C4-2B (cell line): ENCODE measurements around the gene ATAD1.
"Not testable (repeated sequence)": the region's sequence is repeated elsewhere in the genome, so short reads cannot be mapped to it uniquely, and the experiment has no call there.

Experiments
- H3K27ac ChIP-seq: fragments of 450-650 bp; 2 replicates; pipeline ENCODE4 v1.5.1; 2017
- ZFX ChIP-seq: fragments of 450-650 bp; IDR thresholded peaks from 2 replicates; pipeline ENCODE4 v1.6.1; 2017
- TF ChIP-seq, protein P1 (sequence below): fragments of 450-650 bp; conservative IDR thresholded peaks from 2 replicates; pipeline ENCODE4 v1.5.1; 2017; ENCODE audit warnings: mild to moderate bottlenecking

Gene ATAD1

GRCh38 chr10:87759551-87759950 lies 58.5 kb downstream of the ATAD1 start:
- TF ChIP-seq, protein P1, sequence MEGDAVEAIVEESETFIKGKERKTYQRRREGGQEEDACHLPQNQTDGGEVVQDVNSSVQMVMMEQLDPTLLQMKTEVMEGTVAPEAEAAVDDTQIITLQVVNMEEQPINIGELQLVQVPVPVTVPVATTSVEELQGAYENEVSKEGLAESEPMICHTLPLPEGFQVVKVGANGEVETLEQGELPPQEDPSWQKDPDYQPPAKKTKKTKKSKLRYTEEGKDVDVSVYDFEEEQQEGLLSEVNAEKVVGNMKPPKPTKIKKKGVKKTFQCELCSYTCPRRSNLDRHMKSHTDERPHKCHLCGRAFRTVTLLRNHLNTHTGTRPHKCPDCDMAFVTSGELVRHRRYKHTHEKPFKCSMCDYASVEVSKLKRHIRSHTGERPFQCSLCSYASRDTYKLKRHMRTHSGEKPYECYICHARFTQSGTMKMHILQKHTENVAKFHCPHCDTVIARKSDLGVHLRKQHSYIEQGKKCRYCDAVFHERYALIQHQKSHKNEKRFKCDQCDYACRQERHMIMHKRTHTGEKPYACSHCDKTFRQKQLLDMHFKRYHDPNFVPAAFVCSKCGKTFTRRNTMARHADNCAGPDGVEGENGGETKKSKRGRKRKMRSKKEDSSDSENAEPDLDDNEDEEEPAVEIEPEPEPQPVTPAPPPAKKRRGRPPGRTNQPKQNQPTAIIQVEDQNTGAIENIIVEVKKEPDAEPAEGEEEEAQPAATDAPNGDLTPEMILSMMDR, result no peak
- TF ChIP-seq ZFX, result no peak
- no peak overlapping the region for H3K27ac ChIP-seq

GRCh38 chr10:87757685-87758084 lies 60.3 kb downstream of the ATAD1 start:
- H3K27ac ChIP-seq, result no peak overlapping the region
- TF ChIP-seq ZFX, result no peak
- TF ChIP-seq, protein P1, result no peak

GRCh38 chr10:87753995-87754866 lies 63.8 kb downstream of the ATAD1 start:
- no peak overlapping the region for H3K27ac ChIP-seq
- no peak for TF ChIP-seq ZFX
- TF ChIP-seq, protein P1, result no peak

DNA sequence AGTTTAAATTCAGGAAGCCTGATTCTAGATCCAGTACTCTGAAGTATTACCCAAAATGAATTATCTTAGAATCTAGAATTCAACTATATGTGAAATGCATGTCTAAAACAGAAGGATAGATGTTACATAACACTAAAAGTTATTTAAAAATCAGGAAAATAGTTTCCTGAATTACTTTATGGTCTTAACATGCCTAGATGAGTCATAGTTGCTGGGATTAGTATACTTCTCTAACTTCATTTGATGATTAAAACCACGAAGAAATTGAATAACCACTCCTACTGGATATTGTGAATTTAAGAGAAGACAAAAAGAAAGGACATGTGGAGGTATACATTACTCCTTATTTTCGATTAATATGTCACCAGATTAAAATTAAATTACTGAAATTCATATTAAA lies 65.5 kb downstream of the ATAD1 start:
- H3K27ac ChIP-seq, result no peak overlapping the region
- TF ChIP-seq, protein P1, result no peak
- TF ChIP-seq ZFX, result no peak

DNA sequence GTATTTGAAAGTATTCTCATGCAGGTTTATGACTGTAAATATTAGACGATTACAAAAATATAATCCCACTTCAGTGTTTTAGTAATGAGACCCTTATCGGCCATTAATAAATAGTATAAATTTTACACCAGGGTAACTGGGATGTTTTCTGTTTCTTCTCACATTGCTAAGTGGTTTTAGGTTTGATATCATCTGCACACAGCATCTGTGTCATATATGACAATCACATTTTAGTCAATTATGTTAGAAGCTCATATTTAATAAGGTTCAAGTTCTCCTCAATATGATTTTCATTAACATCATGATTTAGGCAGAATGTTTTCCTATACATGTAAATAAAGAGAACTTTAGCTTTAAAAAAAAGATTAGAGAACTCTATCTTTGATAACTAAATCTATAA lies 66.8 kb downstream of the ATAD1 start:
- H3K27ac ChIP-seq, result no peak overlapping the region
- TF ChIP-seq, protein P1, result no peak
- TF ChIP-seq ZFX, result no peak

GRCh38 chr10:87750817-87751216 lies 67.2 kb downstream of the ATAD1 start:
- H3K27ac ChIP-seq, result no peak overlapping the region
- no peak for TF ChIP-seq ZFX
- TF ChIP-seq, protein P1, result no peak

- no peak overlapping the region for H3K27ac ChIP-seq
- no peak for TF ChIP-seq ZFX
- TF ChIP-seq, protein P1, result no peak
Observed at GRCh38 chr10:87750001-87750671, 67.9 kb downstream of the ATAD1 start.

DNA sequence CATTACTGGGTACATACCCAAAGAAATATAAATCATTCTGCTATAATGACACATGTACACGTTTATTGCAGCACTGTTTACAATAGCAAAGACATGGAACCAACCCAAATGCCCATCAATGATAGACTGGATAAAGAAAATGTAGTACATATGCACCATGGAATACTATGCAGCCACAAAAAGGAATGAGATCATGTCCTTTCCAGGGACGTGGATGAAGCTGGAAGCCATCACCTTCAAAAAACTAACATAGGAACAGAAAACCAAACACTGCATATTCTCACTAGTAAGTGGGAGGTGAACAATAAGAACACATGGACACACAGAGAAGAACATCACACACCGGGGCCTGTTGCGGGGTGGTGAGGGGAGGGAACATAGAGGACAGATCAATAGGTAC lies 69.8 kb downstream of the ATAD1 start:
- not testable (repeated sequence) for H3K27ac ChIP-seq
